Stomach (tissue), 9 donors: ENCODE data around the gene WBP1. TPM values are rescaled to one million over a fixed set of nuclear protein-coding genes. Genes with fewer than 3 reads are reported as not detected.

ENCODE experiments used
- DNase-seq, 2 donors: peaks; one replicate each; pipeline versions ENCODE4 v3.0.0 to v3.0.0-alpha.2; 2013 to 2019
- H3K27ac ChIP-seq, 5 donors: fragments of 200-600 bp in 4 of 5; sonication (generic) in 4 of 5; one replicate each; pipeline ENCODE4 v1.5.1; 2013 to 2019; ENCODE audit warnings: mild to moderate bottlenecking in 1 of 5, moderate library complexity in 1 of 5
- H3K27me3 ChIP-seq, 3 donors: fragments of 200-600 bp; sonication (generic); one replicate each; pipeline ENCODE4 v1.5.1; 2017 to 2019; ENCODE audit warnings: mixed run types in 1 of 3
- H3K36me3 ChIP-seq, 4 donors: fragments of 200-600 bp; sonication (generic); 1 replicate in 3 of 4; 2 replicates in 1 of 4; pipeline ENCODE4 v1.5.1; 2016 to 2019
- H3K4me1 ChIP-seq, 4 donors: fragments of 200-600 bp; sonication (generic); one replicate each; pipeline ENCODE4 v1.5.1; 2016 to 2019
- H3K4me3 ChIP-seq, 4 donors: fragments of 200-600 bp; sonication (generic) in 3 of 4; one replicate each; pipeline ENCODE4 v1.5.1; 2016 to 2019; ENCODE audit warnings: mild to moderate bottlenecking in 1 of 4
- H3K9me3 ChIP-seq, 4 donors: fragments of 200-600 bp; sonication (generic); one replicate each; pipeline ENCODE4 v1.5.1; 2016 to 2019
- EP300 ChIP-seq: sonication (generic); formaldehyde crosslinking; IDR thresholded peaks from one replicate; pipeline ENCODE4 v1.6.1; 2017; ENCODE audit warnings: antibody characterized with exemption
- POLR2A ChIP-seq, 4 donors: fragments of 450-650 bp; IDR thresholded peaks; one replicate each; pipeline ENCODE4 v1.6.1; 2016; ENCODE audit warnings: antibody characterized with exemption in 4 of 4, control low read depth in 2 of 4, mild to moderate bottlenecking in 1 of 4, moderate library complexity in 1 of 4
- POLR2AphosphoS5 ChIP-seq, 3 donors: sonication (generic); formaldehyde crosslinking; IDR thresholded peaks; one replicate each; pipeline ENCODE4 v1.6.1; 2016; ENCODE audit warnings: antibody characterized with exemption in 3 of 3
- WGBS, 5 donors: extraction: QIAGEN DNeasy Blood & Tissue Kit in 3 of 5; methylation state at CpG; one replicate each; pipeline versions ENCODE4 v1.1.5 to v1.1.7; 2013 to 2018; 5-methylcytosine and 5-hydroxymethylcytosine counted together
- intact Hi-C: fragments of 100-400 bp; cut with DNase I; formaldehyde crosslinking; loops from one replicate; pipeline ENCODE4 v1.15.1; 2023; ENCODE audit warnings: low total_unique reads
- polyA plus RNA-seq, 3 donors: library from polyadenylated mRNA; stranded (reverse); fragments of 200-250 nt; gene quantifications; one replicate each; pipeline ENCODE4 v1.2.3, GENCODE V29; 2013
- total RNA-seq, 5 donors: library from RNA; depleted of rRNA; stranded (reverse); fragments of >200 nt; gene quantifications; one replicate each; pipeline versions ENCODE4 v1.1.0 to v1.2.3, GENCODE V29; 2014 to 2016
- TF ChIP-seq, protein P1 (sequence below), 7 experiments: fragments of 450-650 bp in 4 of 7; fragments of 200-600 bp in 3 of 7; sonication (generic) in 3 of 7; IDR thresholded peaks; one replicate each; pipeline ENCODE4 v1.5.1; 2016 to 2019; ENCODE audit warnings: antibody characterized with exemption in 7 of 7, control low read depth in 2 of 7, mild to moderate bottlenecking in 1 of 7
- donor health status: healthy with polysubstance abuse.
- donor health status: Bipolar disorder and iron deficiency.
- donor health status: healthy.

The WBP1 gene
- total and polyA plus RNA-seq, 8 donors: 1.8 to 82.4 (median 49.3) TPM

DNA sequence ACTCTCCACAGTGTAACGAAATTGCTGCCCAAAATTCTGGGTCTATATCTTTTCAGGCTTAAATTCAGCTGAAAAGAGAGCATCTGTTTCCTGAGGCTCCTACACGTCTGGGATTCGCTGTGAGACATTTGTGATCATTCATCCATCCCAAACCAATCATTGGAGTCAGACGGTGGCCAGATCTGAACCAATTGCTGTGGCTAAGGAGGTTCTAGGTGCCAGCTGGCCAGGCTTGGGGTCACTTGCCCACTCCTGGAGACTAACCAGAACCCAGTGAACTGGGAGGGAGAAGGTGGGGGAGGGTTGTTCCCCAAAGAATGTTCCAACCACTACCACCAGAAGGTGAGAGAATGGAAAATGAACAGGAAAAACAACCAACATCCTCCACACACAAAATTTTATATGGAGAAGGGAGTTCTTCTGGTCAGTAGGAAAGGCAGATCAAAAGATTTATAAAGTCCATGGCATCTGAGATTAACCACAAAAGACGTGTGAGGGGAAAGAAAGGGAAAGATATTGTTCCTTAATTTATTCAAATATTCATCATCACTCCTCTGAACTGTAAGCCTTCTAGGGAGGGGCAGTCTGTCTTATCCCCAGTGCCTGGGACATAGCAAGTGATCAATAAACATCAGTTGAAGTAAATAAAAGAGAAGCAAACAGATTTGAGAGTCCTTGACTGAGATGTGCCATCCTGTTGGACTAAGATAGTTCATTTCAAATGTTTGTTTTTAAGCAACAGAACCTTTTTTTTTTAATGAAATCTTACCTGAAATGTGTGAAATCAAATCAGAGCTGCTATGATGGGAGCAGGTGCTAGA, 13.5 kb upstream of the WBP1 start:
- H3K27ac ChIP-seq: no peak overlapping the region
- H3K4me1 ChIP-seq: peaks cover 14 to 40% (median 27%) of the 10 kb centered on the region in 4 donors
- no peak overlapping the region for H3K4me3 ChIP-seq
- 34 to 49% (median 39%) methylated on average over 5 of the region's 5 CpGs for WGBS, 5 donors
- intact Hi-C loops: no loop called here
- TF ChIP-seq, protein P1, sequence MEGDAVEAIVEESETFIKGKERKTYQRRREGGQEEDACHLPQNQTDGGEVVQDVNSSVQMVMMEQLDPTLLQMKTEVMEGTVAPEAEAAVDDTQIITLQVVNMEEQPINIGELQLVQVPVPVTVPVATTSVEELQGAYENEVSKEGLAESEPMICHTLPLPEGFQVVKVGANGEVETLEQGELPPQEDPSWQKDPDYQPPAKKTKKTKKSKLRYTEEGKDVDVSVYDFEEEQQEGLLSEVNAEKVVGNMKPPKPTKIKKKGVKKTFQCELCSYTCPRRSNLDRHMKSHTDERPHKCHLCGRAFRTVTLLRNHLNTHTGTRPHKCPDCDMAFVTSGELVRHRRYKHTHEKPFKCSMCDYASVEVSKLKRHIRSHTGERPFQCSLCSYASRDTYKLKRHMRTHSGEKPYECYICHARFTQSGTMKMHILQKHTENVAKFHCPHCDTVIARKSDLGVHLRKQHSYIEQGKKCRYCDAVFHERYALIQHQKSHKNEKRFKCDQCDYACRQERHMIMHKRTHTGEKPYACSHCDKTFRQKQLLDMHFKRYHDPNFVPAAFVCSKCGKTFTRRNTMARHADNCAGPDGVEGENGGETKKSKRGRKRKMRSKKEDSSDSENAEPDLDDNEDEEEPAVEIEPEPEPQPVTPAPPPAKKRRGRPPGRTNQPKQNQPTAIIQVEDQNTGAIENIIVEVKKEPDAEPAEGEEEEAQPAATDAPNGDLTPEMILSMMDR (IDR thresholded peaks at IDR 0.05): no peak
- TF ChIP-seq EP300 (no peak), POLR2A (IDR thresholded peaks at IDR 0.05) (no peak)
- no peaks in the 10 kb centered on the region for H3K36me3 ChIP-seq
- no peaks in the 10 kb centered on the region for H3K9me3 ChIP-seq
- DNase-seq: no peak
- peaks cover 0 to 37% (median 7%) of the 10 kb centered on the region in 3 donors for H3K27me3 ChIP-seq

DNA sequence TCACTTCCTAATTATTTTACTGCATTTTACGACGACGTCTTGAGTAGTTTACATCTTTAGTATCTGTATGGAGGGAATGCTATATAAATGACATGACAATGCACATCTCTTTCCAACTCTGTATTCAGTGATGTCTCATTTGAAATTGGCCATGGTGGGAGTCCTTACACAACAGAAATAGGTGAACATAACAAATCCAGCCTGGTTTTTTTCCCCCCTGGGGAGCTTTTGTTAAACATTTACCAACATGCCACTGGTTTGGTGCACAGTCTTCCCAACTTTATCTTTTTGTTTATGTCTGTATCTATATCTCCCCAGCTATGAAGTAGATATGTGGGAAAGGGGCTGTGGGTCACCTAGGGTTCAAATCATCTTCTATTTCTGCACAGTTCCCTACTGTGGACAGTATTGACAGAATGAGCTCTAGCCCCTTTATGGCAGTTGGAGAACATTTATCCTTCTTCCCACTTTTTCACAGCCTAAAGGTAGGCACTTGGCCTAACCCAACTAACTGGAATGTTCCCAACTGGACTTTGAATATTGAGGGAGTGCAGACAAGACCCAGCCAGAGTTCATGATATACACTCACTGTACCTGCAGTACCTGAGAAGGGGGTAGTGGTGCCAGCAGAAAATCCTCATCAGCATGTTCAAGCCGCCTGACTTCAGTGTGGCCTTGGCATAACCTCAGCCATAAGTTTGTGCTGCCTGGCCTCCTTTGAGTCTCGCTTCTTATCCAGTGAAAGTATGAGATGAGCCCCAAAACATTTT, 10.8 kb upstream of the WBP1 start:
- Histone ChIP-seq H3K4me3 (no peak overlapping the region), H3K36me3 (no peaks in the 10 kb centered on the region), H3K27me3 (peaks cover 0 to 17% (median 0%) of the 10 kb centered on the region in 3 donors), H3K27ac (no peak overlapping the region), H3K4me1 (peaks cover 0 to 13% (median 3%) of the 10 kb centered on the region in 4 donors), H3K9me3 (no peaks in the 10 kb centered on the region)
- no peak for TF ChIP-seq POLR2A (IDR thresholded peaks at IDR 0.05)
- TF ChIP-seq, protein P1 (IDR thresholded peaks at IDR 0.05): no peak
- no peak for TF ChIP-seq EP300
- no peak for TF ChIP-seq POLR2AphosphoS5 (IDR thresholded peaks at IDR 0.05)
- intact Hi-C loops: no loop called here
- 75 to 88% (median 84%) methylated on average over 5 of the region's 5 CpGs for WGBS, 5 donors
- DNase-seq: no peak

DNA sequence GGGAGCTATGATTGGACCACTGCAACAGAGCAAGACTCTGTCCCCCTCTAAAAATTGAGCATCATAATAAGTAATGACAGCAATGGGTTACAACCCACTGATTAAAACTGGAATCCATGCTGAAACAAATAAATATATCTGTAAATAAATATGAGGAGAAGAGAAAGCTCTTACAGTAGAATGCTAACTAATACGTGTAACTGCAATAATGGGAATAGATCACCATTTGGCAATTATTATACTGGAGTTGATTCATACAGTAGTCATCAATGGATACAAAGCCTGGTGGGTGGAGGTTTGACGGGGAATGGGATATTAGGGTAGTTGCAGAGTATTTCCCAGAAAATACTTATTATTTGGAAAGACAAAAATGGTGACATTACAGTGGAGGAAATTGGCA, 9.5 kb upstream of the WBP1 start:
- intact Hi-C loops: no loop called here
- 59 to 83% (median 77%) methylated on average over 2 of the region's 2 CpGs for WGBS, 5 donors

More for the DNA sequence above, 9.5 kb upstream of the WBP1 start:
- no peak for DNase-seq
- Histone ChIP-seq H3K4me1 (peaks cover 0 to 8% (median 0%) of the 10 kb centered on the region in 4 donors), H3K36me3 (no peaks in the 10 kb centered on the region), H3K9me3 (no peaks in the 10 kb centered on the region), H3K4me3 (no peak overlapping the region), H3K27ac (no peak overlapping the region), H3K27me3 (peaks cover 0 to 10% (median 0%) of the 10 kb centered on the region in 3 donors)
- TF ChIP-seq POLR2AphosphoS5 (IDR thresholded peaks at IDR 0.05) (no peak), POLR2A (IDR thresholded peaks at IDR 0.05) (no peak), EP300 (no peak)
- TF ChIP-seq, protein P1 (IDR thresholded peaks at IDR 0.05): no peak
